Caco-2 (cell line): ENCODE data around the gene USP34. TPM values are rescaled to one million over a fixed set of nuclear protein-coding genes. Genes with fewer than 3 reads are reported as not detected.

Source experiments
- BruUV-seq: library from RNA; stranded (reverse); fragments of 400-500 nt; replicated peaks from 2 replicates; lab custom pipeline; 2021; lab: Mats Ljungman, UMichigan
- CTCF ChIA-PET: fragments of 300-600 bp; sonication (Branson Sonifier 250); formaldehyde crosslinking; loops from one replicate; lab custom pipeline; 2022; ENCODE audit warnings: antibody characterized with exemption; lab: Charles Lee
- POLR2A ChIA-PET: fragments of 300-600 bp; sonication (Branson Sonifier 250); formaldehyde crosslinking; loops from one replicate; lab custom pipeline; 2022; ENCODE audit warnings: antibody characterized with exemption; lab: Charles Lee
- DNase-seq, 2 experiments: peaks; one replicate each; pipeline versions ENCODE4 v3.0.0 to v3.0.0-alpha.2; 2020 to 2022
- H3K27me3 ChIP-seq: replicated peaks from 2 replicates; pipeline ENCODE4 v1.6.0; 2011; ENCODE audit warnings: low read length; ENCODE audit not compliant: control insufficient read depth, insufficient read depth
- H3K36me3 ChIP-seq: 2 replicates; pipeline ENCODE4 v1.5.1; 2011; ENCODE audit warnings: low read length; ENCODE audit not compliant: control insufficient read depth, insufficient read depth
- H3K4me1 ChIP-seq: fragments of 250-450 bp; sonication (Bioruptor Pico); 2 replicates; pipeline ENCODE4 v1.5.1; 2020; ENCODE audit warnings: mild to moderate bottlenecking
- H3K4me3 ChIP-seq: 2 replicates; pipeline ENCODE4 v1.5.1; 2011; ENCODE audit warnings: low read depth, mild to moderate bottlenecking, control low read depth, low read length
- H3K9me3 ChIP-seq: fragments of 250-450 bp; sonication (Bioruptor Pico); 2 replicates; pipeline ENCODE4 v1.5.1; 2020; ENCODE audit warnings: mild to moderate bottlenecking, moderate library complexity
- H3K27ac Mint-ChIP-seq: one replicate; pipeline ENCODE4 v1.8.0; 2022; ENCODE audit warnings: mixed read lengths; ENCODE audit not compliant: unreplicated experiment
- H3K27me3 Mint-ChIP-seq: one replicate; pipeline ENCODE4 v1.8.0; 2022; ENCODE audit warnings: mixed read lengths; ENCODE audit not compliant: insufficient read depth, unreplicated experiment
- H3K36me3 Mint-ChIP-seq: one replicate; pipeline ENCODE4 v1.8.0; 2022; ENCODE audit warnings: mild to moderate bottlenecking, mixed read lengths; ENCODE audit not compliant: insufficient read depth, unreplicated experiment
- H3K4me1 Mint-ChIP-seq: one replicate; pipeline ENCODE4 v1.8.0; 2022; ENCODE audit warnings: low read depth, mixed read lengths; ENCODE audit not compliant: unreplicated experiment
- H3K4me3 Mint-ChIP-seq: one replicate; pipeline ENCODE4 v1.8.0; 2022; ENCODE audit warnings: mild to moderate bottlenecking, moderate library complexity, mixed read lengths; ENCODE audit not compliant: unreplicated experiment
- H3K9me3 Mint-ChIP-seq: one replicate; pipeline ENCODE4 v1.8.0; 2022; ENCODE audit warnings: mixed read lengths; ENCODE audit not compliant: unreplicated experiment
- CTCF ChIP-seq, 2 experiments: fragments of 200-600 bp in 1 of 2; IDR thresholded peaks; 1 replicate in 1 of 2; 2 replicates in 1 of 2; pipeline versions ENCODE4 v1.5.1 to v1.8.0; 2011 to 2022; ENCODE audit warnings: antibody characterized with exemption in 1 of 2, control low read depth in 1 of 2, inconsistent platforms in 1 of 2, low read depth in 1 of 2, low read length in 1 of 2, mild to moderate bottlenecking in 1 of 2, moderate library complexity in 1 of 2; ENCODE audit not compliant: insufficient read depth in 1 of 2, severe bottlenecking in 1 of 2, unreplicated experiment in 1 of 2
- intact Hi-C: fragments of 100-400 bp; cut with micrococcal nuclease; formaldehyde crosslinking; loops from one replicate; pipeline ENCODE4 v1.10.0; 2022; ENCODE audit not compliant: unreplicated experiment
- total RNA-seq: library from RNA; stranded (reverse); gene quantifications from 2 replicates; pipeline ENCODE4 v1.2.3, GENCODE V29; 2022

The USP34 gene
- total RNA-seq, 1 experiment from 2014 or later, result 100 TPM

- Mint-ChIP-seq H3K9me3 (peaks cover 26% of the 10 kb centered on the region), H3K4me1 (peaks cover 12% of the 10 kb centered on the region), H3K36me3 (peaks cover 37% of the 10 kb centered on the region), H3K4me3 (no peak overlapping the region), H3K27ac (no peak overlapping the region), H3K27me3 (no peaks in the 10 kb centered on the region)
- intact Hi-C loops, result no loop called here
- no peak for TF ChIP-seq CTCF (IDR thresholded peaks at IDR 0.05; ENCODE audit: insufficient read depth in 1 of 2, low read depth in 1 of 2, low read length in 1 of 2, severe bottlenecking in 1 of 2, unreplicated experiment in 1 of 2)
- BruUV-seq, result no TSS peak
- Histone ChIP-seq H3K36me3 (peaks cover 2% of the 10 kb centered on the region; the same call in 1 of the 2 replicates), H3K27me3 (no peaks in the 10 kb centered on the region), H3K9me3 (peaks cover 3% of the 10 kb centered on the region; the same call in 1 of the 2 replicates), H3K4me1 (no peaks in the 10 kb centered on the region), H3K4me3 (no peak overlapping the region)
- POLR2A ChIA-PET, result no interaction called here
- CTCF ChIA-PET, result no interaction called here
- DNase-seq, result peak in 1 of 2 experiments; percentile 29
Observed at GRCh38 chr2:61357681-61358080, 113.2 kb downstream of the USP34 start.

- CTCF ChIA-PET, result no interaction called here
- intact Hi-C loops, result no loop called here
- Histone ChIP-seq H3K9me3 (peaks cover 3% of the 10 kb centered on the region; the same call in 1 of the 2 replicates), H3K27me3 (no peaks in the 10 kb centered on the region), H3K4me1 (no peaks in the 10 kb centered on the region), H3K36me3 (peaks cover 2% of the 10 kb centered on the region; the same call in 1 of the 2 replicates), H3K4me3 (no peak overlapping the region)
- BruUV-seq, result no TSS peak
- TF ChIP-seq CTCF (IDR thresholded peaks at IDR 0.05; ENCODE audit: insufficient read depth in 1 of 2, low read depth in 1 of 2, low read length in 1 of 2, severe bottlenecking in 1 of 2, unreplicated experiment in 1 of 2), result no peak
- Mint-ChIP-seq H3K4me3 (no peak overlapping the region), H3K27me3 (no peaks in the 10 kb centered on the region), H3K9me3 (peaks cover 31% of the 10 kb centered on the region), H3K4me1 (peaks cover 12% of the 10 kb centered on the region), H3K27ac (peak overlapping the region; percentile 15), H3K36me3 (peaks cover 35% of the 10 kb centered on the region)
- POLR2A ChIA-PET, result no interaction called here
- DNase-seq, result no peak
Observed at GRCh38 chr2:61356958-61357350, 113.9 kb downstream of the USP34 start.

- intact Hi-C loops, result no loop called here
- H3K9me3 ChIP-seq, result peaks cover 3% of the 10 kb centered on the region; the same call in 1 of the 2 replicates
- no peaks in the 10 kb centered on the region for H3K27me3 Mint-ChIP-seq
- peaks cover 31% of the 10 kb centered on the region for H3K9me3 Mint-ChIP-seq
- no peak overlapping the region for H3K4me3 ChIP-seq
- H3K4me1 ChIP-seq, result no peaks in the 10 kb centered on the region
- no TSS peak for BruUV-seq
- peaks cover 2% of the 10 kb centered on the region; the same call in 1 of the 2 replicates for H3K36me3 ChIP-seq
- TF ChIP-seq CTCF (IDR thresholded peaks at IDR 0.05; ENCODE audit: insufficient read depth in 1 of 2, low read depth in 1 of 2, low read length in 1 of 2, severe bottlenecking in 1 of 2, unreplicated experiment in 1 of 2), result no peak
- H3K36me3 Mint-ChIP-seq, result peaks cover 34% of the 10 kb centered on the region
- ChIA-PET CTCF (no interaction called here), POLR2A (no interaction called here)
- peaks cover 12% of the 10 kb centered on the region for H3K4me1 Mint-ChIP-seq
- DNase-seq, result no peak
- H3K27ac Mint-ChIP-seq, result peak overlapping the region; percentile 15
- H3K27me3 ChIP-seq, result no peaks in the 10 kb centered on the region
- H3K4me3 Mint-ChIP-seq, result no peak overlapping the region
Observed at GRCh38 chr2:61356261-61356957, 114.5 kb downstream of the USP34 start.
